WTC11 (cell line): ENCODE measurements around the gene RBM47. TPM values are rescaled to one million over a fixed set of nuclear protein-coding genes. Genes with fewer than 3 reads are reported as not detected.

Experiments used
- ATAC-seq: fragments of 200-7000 bp; cut with Tn5 transposase; 2 replicates; pipeline ENCODE4 v1.10.0; 2021; ENCODE audit warnings: mild to moderate bottlenecking, moderate library complexity
- CTCF ChIA-PET: fragments of 300-600 bp; sonication (Branson Sonifier 250); formaldehyde crosslinking; loops from one replicate; lab custom pipeline; 2021; ENCODE audit warnings: antibody characterized with exemption; lab: Charles Lee
- POLR2A ChIA-PET: fragments of 350-600 bp; sonication (Branson Sonifier 250); formaldehyde crosslinking; loops from one replicate; lab custom pipeline; 2021; ENCODE audit warnings: antibody characterized with exemption; lab: Charles Lee
- DNase-seq: peaks from one replicate; pipeline ENCODE4 v3.0.0; 2021; ENCODE audit warnings: low spot score
- H3K27ac Mint-ChIP-seq: 2 replicates; pipeline ENCODE4 v1.8.0; 2021; ENCODE audit warnings: mixed read lengths
- H3K27me3 Mint-ChIP-seq: 2 replicates; pipeline ENCODE4 v1.8.0; 2021; ENCODE audit warnings: low read depth, mild to moderate bottlenecking, moderate library complexity, mixed read lengths
- H3K36me3 Mint-ChIP-seq: 2 replicates; pipeline ENCODE4 v1.8.0; 2021; ENCODE audit warnings: mixed read lengths
- H3K4me1 Mint-ChIP-seq: 2 replicates; pipeline ENCODE4 v1.8.0; 2022; ENCODE audit warnings: mixed read lengths
- H3K4me3 Mint-ChIP-seq: 2 replicates; pipeline ENCODE4 v1.8.0; 2021; ENCODE audit warnings: mild to moderate bottlenecking, moderate library complexity, mixed read lengths
- H3K9me3 Mint-ChIP-seq: 2 replicates; pipeline ENCODE4 v1.8.0; 2021; ENCODE audit warnings: mixed read lengths
- ATF6 ChIP-seq: sonication (generic); formaldehyde crosslinking; IDR thresholded peaks from 2 replicates; pipeline ENCODE4 v1.8.1; 2023; ENCODE audit warnings: mild to moderate bottlenecking, missing genetic modification reagents
- E2F1 ChIP-seq: sonication (generic); formaldehyde crosslinking; IDR thresholded peaks from 2 replicates; pipeline ENCODE4 v1.8.0; 2022; ENCODE audit warnings: mild to moderate bottlenecking, missing genetic modification reagents
- ERG ChIP-seq: fragments of 250-450 bp; sonication (Bioruptor Pico); IDR thresholded peaks from 2 replicates; pipeline ENCODE4 v1.8.0; 2021; ENCODE audit warnings: mild to moderate bottlenecking
- GABPB1 ChIP-seq: sonication (generic); formaldehyde crosslinking; IDR thresholded peaks from 2 replicates; pipeline ENCODE4 v1.8.1; 2023; ENCODE audit warnings: mild to moderate bottlenecking, missing genetic modification reagents
- IRF2 ChIP-seq: sonication (generic); formaldehyde crosslinking; IDR thresholded peaks from 2 replicates; pipeline ENCODE4 v1.8.0; 2022; ENCODE audit warnings: low read depth, missing genetic modification reagents, borderline replicate concordance
- NR2C2 ChIP-seq: sonication (generic); formaldehyde crosslinking; IDR thresholded peaks from 2 replicates; pipeline ENCODE4 v1.8.0; 2022; ENCODE audit warnings: mild to moderate bottlenecking, missing genetic modification reagents
- TEAD1 ChIP-seq: sonication (generic); formaldehyde crosslinking; IDR thresholded peaks from 2 replicates; pipeline ENCODE4 v1.8.0; 2022; ENCODE audit warnings: mild to moderate bottlenecking, missing genetic modification reagents
- ZNF219 ChIP-seq: sonication (generic); formaldehyde crosslinking; IDR thresholded peaks from 2 replicates; pipeline ENCODE4 v1.8.0; 2023; ENCODE audit warnings: missing genetic modification reagents, mild to moderate bottlenecking, borderline replicate concordance
- ZNF532 ChIP-seq: fragments of 250-450 bp; sonication (Bioruptor Pico); IDR thresholded peaks from 2 replicates; pipeline ENCODE4 v1.9.0; 2021; ENCODE audit warnings: mild to moderate bottlenecking, borderline replicate concordance
- total RNA-seq: library from RNA; stranded (reverse); gene quantifications from 3 replicates; pipeline ENCODE4 v1.2.3, GENCODE V29; 2021
- TF ChIP-seq, protein P1 (sequence below): sonication (generic); formaldehyde crosslinking; IDR thresholded peaks from 2 replicates; pipeline ENCODE4 v1.8.1; 2023; ENCODE audit warnings: mild to moderate bottlenecking, missing genetic modification reagents, borderline replicate concordance
- TF ChIP-seq, protein P2 (sequence below): sonication (generic); formaldehyde crosslinking; IDR thresholded peaks from 2 replicates; pipeline ENCODE4 v1.8.1; 2022; ENCODE audit warnings: mild to moderate bottlenecking, missing genetic modification reagents, moderate library complexity, borderline replicate concordance
- TF ChIP-seq, protein P3 (sequence below): sonication (generic); formaldehyde crosslinking; IDR thresholded peaks from 2 replicates; pipeline ENCODE4 v1.8.1; 2022; ENCODE audit warnings: mild to moderate bottlenecking, moderate library complexity, missing genetic modification reagents

The RBM47 gene
- total RNA-seq, 1 experiment from 2014 or later = 97.9 TPM

- ATAC-seq (no peak), DNase-seq (no peak)
- H3K27me3 Mint-ChIP-seq = no peaks in the 10 kb centered on the region
- no peak for TF ChIP-seq GABPB1 (CRISPR knock-in tag)
- no peak for TF ChIP-seq IRF2 (CRISPR knock-in tag)
- TF ChIP-seq E2F1 = no peak
- TF ChIP-seq ZNF532 = no peak
- TF ChIP-seq, protein P1, sequence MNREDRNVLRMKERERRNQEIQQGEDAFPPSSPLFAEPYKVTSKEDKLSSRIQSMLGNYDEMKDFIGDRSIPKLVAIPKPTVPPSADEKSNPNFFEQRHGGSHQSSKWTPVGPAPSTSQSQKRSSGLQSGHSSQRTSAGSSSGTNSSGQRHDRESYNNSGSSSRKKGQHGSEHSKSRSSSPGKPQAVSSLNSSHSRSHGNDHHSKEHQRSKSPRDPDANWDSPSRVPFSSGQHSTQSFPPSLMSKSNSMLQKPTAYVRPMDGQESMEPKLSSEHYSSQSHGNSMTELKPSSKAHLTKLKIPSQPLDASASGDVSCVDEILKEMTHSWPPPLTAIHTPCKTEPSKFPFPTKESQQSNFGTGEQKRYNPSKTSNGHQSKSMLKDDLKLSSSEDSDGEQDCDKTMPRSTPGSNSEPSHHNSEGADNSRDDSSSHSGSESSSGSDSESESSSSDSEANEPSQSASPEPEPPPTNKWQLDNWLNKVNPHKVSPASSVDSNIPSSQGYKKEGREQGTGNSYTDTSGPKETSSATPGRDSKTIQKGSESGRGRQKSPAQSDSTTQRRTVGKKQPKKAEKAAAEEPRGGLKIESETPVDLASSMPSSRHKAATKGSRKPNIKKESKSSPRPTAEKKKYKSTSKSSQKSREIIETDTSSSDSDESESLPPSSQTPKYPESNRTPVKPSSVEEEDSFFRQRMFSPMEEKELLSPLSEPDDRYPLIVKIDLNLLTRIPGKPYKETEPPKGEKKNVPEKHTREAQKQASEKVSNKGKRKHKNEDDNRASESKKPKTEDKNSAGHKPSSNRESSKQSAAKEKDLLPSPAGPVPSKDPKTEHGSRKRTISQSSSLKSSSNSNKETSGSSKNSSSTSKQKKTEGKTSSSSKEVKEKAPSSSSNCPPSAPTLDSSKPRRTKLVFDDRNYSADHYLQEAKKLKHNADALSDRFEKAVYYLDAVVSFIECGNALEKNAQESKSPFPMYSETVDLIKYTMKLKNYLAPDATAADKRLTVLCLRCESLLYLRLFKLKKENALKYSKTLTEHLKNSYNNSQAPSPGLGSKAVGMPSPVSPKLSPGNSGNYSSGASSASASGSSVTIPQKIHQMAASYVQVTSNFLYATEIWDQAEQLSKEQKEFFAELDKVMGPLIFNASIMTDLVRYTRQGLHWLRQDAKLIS (CRISPR knock-in tag) = no peak
- no peak for TF ChIP-seq ATF6 (CRISPR knock-in tag)
- no peak for TF ChIP-seq TEAD1 (CRISPR knock-in tag)
- TF ChIP-seq ZNF219 (CRISPR knock-in tag) = no peak
- TF ChIP-seq ERG = no peak
- TF ChIP-seq NR2C2 (CRISPR knock-in tag) = no peak
- TF ChIP-seq, protein P2, sequence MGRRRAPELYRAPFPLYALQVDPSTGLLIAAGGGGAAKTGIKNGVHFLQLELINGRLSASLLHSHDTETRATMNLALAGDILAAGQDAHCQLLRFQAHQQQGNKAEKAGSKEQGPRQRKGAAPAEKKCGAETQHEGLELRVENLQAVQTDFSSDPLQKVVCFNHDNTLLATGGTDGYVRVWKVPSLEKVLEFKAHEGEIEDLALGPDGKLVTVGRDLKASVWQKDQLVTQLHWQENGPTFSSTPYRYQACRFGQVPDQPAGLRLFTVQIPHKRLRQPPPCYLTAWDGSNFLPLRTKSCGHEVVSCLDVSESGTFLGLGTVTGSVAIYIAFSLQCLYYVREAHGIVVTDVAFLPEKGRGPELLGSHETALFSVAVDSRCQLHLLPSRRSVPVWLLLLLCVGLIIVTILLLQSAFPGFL (CRISPR knock-in tag) = no peak
- TF ChIP-seq, protein P3, sequence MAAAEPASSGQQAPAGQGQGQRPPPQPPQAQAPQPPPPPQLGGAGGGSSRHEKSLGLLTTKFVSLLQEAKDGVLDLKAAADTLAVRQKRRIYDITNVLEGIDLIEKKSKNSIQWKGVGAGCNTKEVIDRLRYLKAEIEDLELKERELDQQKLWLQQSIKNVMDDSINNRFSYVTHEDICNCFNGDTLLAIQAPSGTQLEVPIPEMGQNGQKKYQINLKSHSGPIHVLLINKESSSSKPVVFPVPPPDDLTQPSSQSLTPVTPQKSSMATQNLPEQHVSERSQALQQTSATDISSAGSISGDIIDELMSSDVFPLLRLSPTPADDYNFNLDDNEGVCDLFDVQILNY (CRISPR knock-in tag) = no peak
- CTCF ChIA-PET = no interaction called here
- H3K36me3 Mint-ChIP-seq = peaks cover 20% of the 10 kb centered on the region
- POLR2A ChIA-PET = no interaction called here
- H3K27ac Mint-ChIP-seq = peak overlapping the region; percentile 10; the same call in 1 of the 2 replicates
- H3K4me1 Mint-ChIP-seq = peaks cover 56% of the 10 kb centered on the region
- H3K9me3 Mint-ChIP-seq = no peaks in the 10 kb centered on the region
- no peak overlapping the region for H3K4me3 Mint-ChIP-seq
These were observed 15.6 kb downstream of the RBM47 start for GRCh38 chr4:40614031-40614430.
